Astrocyte (in vitro differentiated cells and primary cell): ENCODE results near the gene SLCO2A1. TPM values are rescaled to one million over a fixed set of nuclear protein-coding genes. Genes with fewer than 3 reads are reported as not detected.

ENCODE experiments used
- DNase-seq: peaks from one replicate; pipeline ENCODE4 v3.0.0-alpha.2; 2010; ENCODE audit warnings: low read depth
- FAIRE-seq: peaks from 2 replicates; lab custom pipeline; 2011; peaks lifted over from hg19 to GRCh38; lab: Jason Lieb, UNC
- H2AFZ ChIP-seq: 2 replicates; pipeline ENCODE4 v1.6.0; 2012; ENCODE audit warnings: low read depth, low read length, inconsistent platforms
- H3K27ac ChIP-seq: 2 replicates; pipeline ENCODE4 v1.5.1; 2011; ENCODE audit warnings: low read depth, low read length, inconsistent platforms
- H3K27me3 ChIP-seq: 2 replicates; pipeline ENCODE4 v1.6.0; 2011; ENCODE audit warnings: low read length, inconsistent platforms; ENCODE audit not compliant: insufficient read depth
- H3K36me3 ChIP-seq: 2 replicates; pipeline ENCODE4 v1.5.1; 2011; ENCODE audit warnings: low read length, inconsistent platforms; ENCODE audit not compliant: insufficient read depth
- H3K4me1 ChIP-seq: 2 replicates; pipeline ENCODE4 v1.5.1; 2011; ENCODE audit warnings: low read length, inconsistent platforms; ENCODE audit not compliant: insufficient read depth
- H3K4me2 ChIP-seq: 2 replicates; pipeline ENCODE4 v1.6.0; 2012; ENCODE audit warnings: low read length, inconsistent platforms
- H3K4me3 ChIP-seq: 2 replicates; pipeline ENCODE4 v1.5.1; 2011; ENCODE audit warnings: low read depth, mild to moderate bottlenecking, low read length, inconsistent platforms; ENCODE audit not compliant: insufficient read depth
- H3K79me2 ChIP-seq: 2 replicates; pipeline ENCODE4 v1.6.0; 2012; ENCODE audit warnings: mild to moderate bottlenecking, low read length, inconsistent platforms; ENCODE audit not compliant: insufficient read depth
- H3K9ac ChIP-seq: 2 replicates; pipeline ENCODE4 v1.6.0; 2012; ENCODE audit warnings: mild to moderate bottlenecking, low read length, inconsistent platforms
- H3K9me3 ChIP-seq: 2 replicates; pipeline ENCODE4 v1.5.1; 2012; ENCODE audit warnings: low read depth, mild to moderate bottlenecking, low read length, inconsistent platforms; ENCODE audit not compliant: insufficient read depth
- H4K20me1 ChIP-seq: 2 replicates; pipeline ENCODE4 v1.6.0; 2012; ENCODE audit warnings: low read length, inconsistent platforms; ENCODE audit not compliant: insufficient read depth
- H3K27ac Mint-ChIP-seq: one replicate; pipeline ENCODE4 v1.8.0; 2021; ENCODE audit warnings: mild to moderate bottlenecking, mixed read lengths; ENCODE audit not compliant: unreplicated experiment
- H3K27me3 Mint-ChIP-seq: one replicate; pipeline ENCODE4 v1.8.0; 2021; ENCODE audit warnings: low read depth, mixed read lengths; ENCODE audit not compliant: unreplicated experiment
- H3K36me3 Mint-ChIP-seq: one replicate; pipeline ENCODE4 v1.8.0; 2021; ENCODE audit warnings: low read depth, mixed read lengths; ENCODE audit not compliant: unreplicated experiment
- H3K4me1 Mint-ChIP-seq: one replicate; pipeline ENCODE4 v1.8.0; 2021; ENCODE audit warnings: low read depth, mixed read lengths; ENCODE audit not compliant: unreplicated experiment
- H3K4me3 Mint-ChIP-seq: one replicate; pipeline ENCODE4 v1.8.0; 2021; ENCODE audit warnings: mild to moderate bottlenecking, moderate library complexity, mixed read lengths; ENCODE audit not compliant: unreplicated experiment
- H3K9me3 Mint-ChIP-seq: one replicate; pipeline ENCODE4 v1.8.0; 2021; ENCODE audit warnings: mild to moderate bottlenecking, mixed read lengths; ENCODE audit not compliant: unreplicated experiment
- EZH2 ChIP-seq: IDR thresholded peaks from 2 replicates; pipeline ENCODE4 v1.6.1; 2012; ENCODE audit warnings: mild to moderate bottlenecking, low read length, inconsistent platforms; ENCODE audit not compliant: insufficient read depth
- total RNA-seq: library from RNA; stranded (reverse); gene quantifications from 2 replicates; pipeline ENCODE4 v1.2.1, GENCODE V29; 2021
- TF ChIP-seq, protein P1 (sequence below): IDR thresholded peaks from 2 replicates; pipeline ENCODE4 v1.5.1; 2011; ENCODE audit warnings: low read depth, mild to moderate bottlenecking, inconsistent platforms, low read length, moderate library complexity; ENCODE audit not compliant: insufficient read depth

SLCO2A1 gene
- total RNA-seq, 1 donor from 2014 or later, result 2.1 TPM

DNA sequence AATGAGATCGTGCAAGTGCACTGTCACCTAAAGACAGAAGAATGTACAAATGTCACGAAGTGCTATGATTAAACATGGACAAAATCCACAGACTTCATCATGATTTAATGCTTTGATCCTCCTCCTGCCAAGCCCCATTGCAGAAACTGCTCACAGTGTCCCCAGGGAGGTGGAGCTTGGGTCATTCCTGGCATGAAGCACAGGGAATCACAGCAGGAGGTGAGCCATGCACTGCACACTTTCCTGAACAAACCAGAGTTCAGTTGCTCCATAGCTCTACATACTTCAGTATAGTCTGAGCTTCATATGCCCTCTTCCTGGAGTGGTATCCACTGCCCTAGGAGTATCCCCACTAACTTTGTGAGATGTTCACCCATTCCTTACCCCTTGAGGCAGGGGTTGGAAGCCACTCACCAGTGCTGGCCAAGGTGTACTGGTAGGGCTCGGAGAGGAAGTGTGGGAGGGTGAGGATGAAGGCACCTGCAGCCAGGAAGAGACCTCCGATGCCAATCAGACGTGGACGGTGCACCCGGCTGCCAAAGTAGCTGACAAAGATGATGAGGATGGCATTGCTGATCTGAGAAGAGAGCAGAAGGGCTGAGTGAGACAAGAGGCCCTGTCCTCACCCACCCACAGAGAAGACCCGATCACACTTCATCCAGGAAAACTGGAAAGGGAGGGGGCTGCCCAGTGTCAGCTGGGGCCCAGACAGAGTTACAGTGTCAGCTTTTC lies 56.3 kb downstream of the SLCO2A1 start:
- no peak overlapping the region for H3K4me2 ChIP-seq
- H3K27me3 ChIP-seq, result no peaks in the 10 kb centered on the region
- Mint-ChIP-seq H3K9me3 (peaks cover 22% of the 10 kb centered on the region), H3K36me3 (peaks cover 11% of the 10 kb centered on the region), H3K27ac (no peak overlapping the region), H3K4me3 (no peak overlapping the region), H3K27me3 (peaks cover 62% of the 10 kb centered on the region), H3K4me1 (no peaks in the 10 kb centered on the region)
- TF ChIP-seq, protein P1, sequence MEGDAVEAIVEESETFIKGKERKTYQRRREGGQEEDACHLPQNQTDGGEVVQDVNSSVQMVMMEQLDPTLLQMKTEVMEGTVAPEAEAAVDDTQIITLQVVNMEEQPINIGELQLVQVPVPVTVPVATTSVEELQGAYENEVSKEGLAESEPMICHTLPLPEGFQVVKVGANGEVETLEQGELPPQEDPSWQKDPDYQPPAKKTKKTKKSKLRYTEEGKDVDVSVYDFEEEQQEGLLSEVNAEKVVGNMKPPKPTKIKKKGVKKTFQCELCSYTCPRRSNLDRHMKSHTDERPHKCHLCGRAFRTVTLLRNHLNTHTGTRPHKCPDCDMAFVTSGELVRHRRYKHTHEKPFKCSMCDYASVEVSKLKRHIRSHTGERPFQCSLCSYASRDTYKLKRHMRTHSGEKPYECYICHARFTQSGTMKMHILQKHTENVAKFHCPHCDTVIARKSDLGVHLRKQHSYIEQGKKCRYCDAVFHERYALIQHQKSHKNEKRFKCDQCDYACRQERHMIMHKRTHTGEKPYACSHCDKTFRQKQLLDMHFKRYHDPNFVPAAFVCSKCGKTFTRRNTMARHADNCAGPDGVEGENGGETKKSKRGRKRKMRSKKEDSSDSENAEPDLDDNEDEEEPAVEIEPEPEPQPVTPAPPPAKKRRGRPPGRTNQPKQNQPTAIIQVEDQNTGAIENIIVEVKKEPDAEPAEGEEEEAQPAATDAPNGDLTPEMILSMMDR, result no peak
- no peak for TF ChIP-seq EZH2
- no peak overlapping the region for H3K4me3 ChIP-seq
- no peak overlapping the region for H3K9ac ChIP-seq
- no peak overlapping the region for H3K27ac ChIP-seq
- no peaks in the 10 kb centered on the region for H3K9me3 ChIP-seq
- FAIRE-seq, result peak; percentile 50
- no peak overlapping the region for H2AFZ ChIP-seq
- no peak for DNase-seq
- no peaks in the 10 kb centered on the region for H3K4me1 ChIP-seq
- no peaks in the 10 kb centered on the region for H4K20me1 ChIP-seq
- no peaks in the 10 kb centered on the region for H3K36me3 ChIP-seq
- no peaks in the 10 kb centered on the region for H3K79me2 ChIP-seq

DNA sequence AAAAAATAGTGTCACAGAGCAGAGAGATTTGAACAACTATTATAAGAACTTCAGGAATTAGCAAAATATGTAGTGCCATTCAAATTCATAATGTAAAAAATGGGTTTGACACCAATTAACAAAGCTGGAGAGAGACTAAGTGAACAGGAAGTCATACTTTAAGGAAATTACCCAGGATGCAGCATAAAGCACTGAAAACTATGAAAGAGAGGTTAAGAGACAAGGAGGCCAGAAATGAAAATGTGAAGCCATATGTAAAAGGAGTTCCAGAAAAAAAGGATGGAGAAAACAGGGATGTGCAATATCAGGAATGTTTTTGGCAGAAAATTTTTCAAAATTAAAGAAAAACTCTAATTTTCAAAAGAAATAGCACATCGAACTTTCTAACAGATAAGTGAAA lies 57.6 kb downstream of the SLCO2A1 start:
- Histone ChIP-seq H3K9ac (no peak overlapping the region), H3K9me3 (no peaks in the 10 kb centered on the region), H3K36me3 (no peaks in the 10 kb centered on the region), H3K79me2 (no peaks in the 10 kb centered on the region), H3K4me1 (no peaks in the 10 kb centered on the region), H3K27ac (no peak overlapping the region), H3K27me3 (no peaks in the 10 kb centered on the region), H4K20me1 (no peaks in the 10 kb centered on the region), H3K4me3 (no peak overlapping the region), H3K4me2 (no peak overlapping the region), H2AFZ (no peak overlapping the region)
- peaks cover 11% of the 10 kb centered on the region for H3K36me3 Mint-ChIP-seq
- peaks cover 52% of the 10 kb centered on the region for H3K27me3 Mint-ChIP-seq
- TF ChIP-seq EZH2, result no peak
- TF ChIP-seq, protein P1, result no peak
- H3K27ac Mint-ChIP-seq, result no peak overlapping the region
- no peaks in the 10 kb centered on the region for H3K4me1 Mint-ChIP-seq
- H3K9me3 Mint-ChIP-seq, result peaks cover 19% of the 10 kb centered on the region
- no peak for DNase-seq
- no peak overlapping the region for H3K4me3 Mint-ChIP-seq
- no peak for FAIRE-seq

GRCh38 chr3:133970916-133971315 lies 58.8 kb downstream of the SLCO2A1 start:
- no peak overlapping the region for H3K4me2 ChIP-seq
- H3K9me3 ChIP-seq, result no peaks in the 10 kb centered on the region
- Mint-ChIP-seq H3K9me3 (peaks cover 16% of the 10 kb centered on the region), H3K4me3 (no peak overlapping the region), H3K27me3 (peaks cover 51% of the 10 kb centered on the region), H3K4me1 (no peaks in the 10 kb centered on the region), H3K36me3 (peaks cover 10% of the 10 kb centered on the region), H3K27ac (no peak overlapping the region)
- H3K27me3 ChIP-seq, result no peaks in the 10 kb centered on the region
- no peaks in the 10 kb centered on the region for H4K20me1 ChIP-seq
- no peak overlapping the region for H3K9ac ChIP-seq
- no peaks in the 10 kb centered on the region for H3K36me3 ChIP-seq
- no peak overlapping the region for H2AFZ ChIP-seq
- no peak overlapping the region for H3K27ac ChIP-seq
- no peak overlapping the region for H3K4me3 ChIP-seq
- H3K4me1 ChIP-seq, result no peaks in the 10 kb centered on the region
- DNase-seq (no peak), FAIRE-seq (no peak)
- TF ChIP-seq, protein P1, result no peak
- TF ChIP-seq EZH2, result no peak
- no peaks in the 10 kb centered on the region for H3K79me2 ChIP-seq
